Thoracic aorta (tissue), 2 donors: Measurements from ENCODE around the gene DRD2. TPM values are rescaled to one million over a fixed set of nuclear protein-coding genes. Genes with fewer than 3 reads are reported as not detected.

Experiments
- ATAC-seq: fragments of 150-250 bp; one replicate; pipeline ENCODE4 v1.8.0; 2017; ENCODE audit warnings: low read depth; ENCODE audit not compliant: insufficient number of reproducible peaks, low FRiP score
- DNase-seq: peaks from one replicate; pipeline ENCODE4 v3.0.0-alpha.2; 2020; ENCODE audit warnings: low spot score
- H3K27ac ChIP-seq, 2 donors: fragments of 200-600 bp; sonication (generic); 1 replicate in 1 of 2; 2 replicates in 1 of 2; pipeline ENCODE4 v1.5.1; 2016; ENCODE audit warnings: mild to moderate bottlenecking in 2 of 2, moderate library complexity in 2 of 2
- H3K27me3 ChIP-seq: fragments of 200-600 bp; sonication (generic); replicated peaks from 2 replicates; pipeline ENCODE4 v1.6.0; 2016; ENCODE audit warnings: mild to moderate bottlenecking; ENCODE audit not compliant: insufficient read depth
- H3K36me3 ChIP-seq: fragments of 200-600 bp; sonication (generic); one replicate; pipeline ENCODE4 v1.5.1; 2016
- H3K4me1 ChIP-seq, 2 donors: fragments of 200-600 bp; sonication (generic); 1 replicate in 1 of 2; 2 replicates in 1 of 2; pipeline versions ENCODE4 v1.5.1 to v1.6.0; 2016; ENCODE audit warnings: low read depth in 2 of 2, mild to moderate bottlenecking in 1 of 2; ENCODE audit not compliant: control insufficient read depth in 1 of 2
- H3K4me3 ChIP-seq: fragments of 200-600 bp; sonication (generic); 2 replicates; pipeline ENCODE4 v1.5.1; 2016; ENCODE audit warnings: mild to moderate bottlenecking
- H3K9me3 ChIP-seq: fragments of 200-600 bp; sonication (generic); 2 replicates; pipeline ENCODE4 v1.5.1; 2016
- total RNA-seq, 2 donors: library from RNA; depleted of rRNA; stranded (reverse); fragments of >200 nt; gene quantifications; one replicate each; pipeline versions ENCODE4 v1.1.0 to v1.2.3, GENCODE V29; 2016
- TF ChIP-seq, protein P1 (sequence below): fragments of 200-600 bp; sonication (generic); IDR thresholded peaks from one replicate; pipeline ENCODE4 v1.5.1; 2019; ENCODE audit warnings: antibody characterized with exemption

Gene DRD2
- total RNA-seq, 2 donors from 2014 or later = not detected

DNA sequence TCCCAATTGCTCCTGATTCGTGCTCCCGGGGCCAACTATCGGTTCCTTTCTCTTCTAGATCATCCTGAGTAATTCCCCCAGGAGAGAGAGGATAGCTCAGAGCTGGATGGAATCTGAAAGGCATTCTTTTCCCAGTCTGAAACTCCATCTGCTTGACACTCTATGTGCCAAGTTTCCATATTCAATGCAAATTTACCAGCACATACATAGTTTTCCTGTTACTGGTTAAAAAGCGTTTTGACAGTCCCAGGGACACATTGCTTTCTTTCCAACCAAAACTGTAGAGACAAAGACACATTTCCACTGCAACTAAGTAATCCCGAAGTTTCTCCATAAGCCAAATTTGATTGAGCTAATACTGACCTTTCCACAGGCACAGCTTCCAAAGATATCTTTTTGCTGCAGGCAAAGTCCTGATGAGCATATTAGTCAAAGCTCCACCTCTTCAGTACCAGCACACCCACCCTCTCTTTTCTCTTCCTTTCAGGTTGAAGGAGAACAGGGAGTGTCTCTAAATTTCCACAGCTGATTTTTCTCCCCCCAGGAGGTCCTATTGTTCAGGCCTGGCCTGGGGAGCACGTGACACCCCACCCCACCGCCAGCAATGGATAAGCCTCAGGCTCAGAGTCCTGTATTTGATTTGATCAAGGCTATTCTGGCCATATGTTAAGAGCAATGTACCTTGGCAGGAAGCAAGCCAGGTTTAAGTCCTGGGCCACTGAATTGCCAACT is 97.4 kb downstream of the DRD2 start:
- Histone ChIP-seq H3K27me3 (no peaks in the 10 kb centered on the region), H3K27ac (no peak overlapping the region), H3K36me3 (no peaks in the 10 kb centered on the region), H3K9me3 (no peaks in the 10 kb centered on the region), H3K4me3 (no peak overlapping the region), H3K4me1 (no peaks in the 10 kb centered on the region)
- TF ChIP-seq, protein P1, sequence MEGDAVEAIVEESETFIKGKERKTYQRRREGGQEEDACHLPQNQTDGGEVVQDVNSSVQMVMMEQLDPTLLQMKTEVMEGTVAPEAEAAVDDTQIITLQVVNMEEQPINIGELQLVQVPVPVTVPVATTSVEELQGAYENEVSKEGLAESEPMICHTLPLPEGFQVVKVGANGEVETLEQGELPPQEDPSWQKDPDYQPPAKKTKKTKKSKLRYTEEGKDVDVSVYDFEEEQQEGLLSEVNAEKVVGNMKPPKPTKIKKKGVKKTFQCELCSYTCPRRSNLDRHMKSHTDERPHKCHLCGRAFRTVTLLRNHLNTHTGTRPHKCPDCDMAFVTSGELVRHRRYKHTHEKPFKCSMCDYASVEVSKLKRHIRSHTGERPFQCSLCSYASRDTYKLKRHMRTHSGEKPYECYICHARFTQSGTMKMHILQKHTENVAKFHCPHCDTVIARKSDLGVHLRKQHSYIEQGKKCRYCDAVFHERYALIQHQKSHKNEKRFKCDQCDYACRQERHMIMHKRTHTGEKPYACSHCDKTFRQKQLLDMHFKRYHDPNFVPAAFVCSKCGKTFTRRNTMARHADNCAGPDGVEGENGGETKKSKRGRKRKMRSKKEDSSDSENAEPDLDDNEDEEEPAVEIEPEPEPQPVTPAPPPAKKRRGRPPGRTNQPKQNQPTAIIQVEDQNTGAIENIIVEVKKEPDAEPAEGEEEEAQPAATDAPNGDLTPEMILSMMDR = no peak
- DNase-seq (no peak), ATAC-seq (no peak)

DNA sequence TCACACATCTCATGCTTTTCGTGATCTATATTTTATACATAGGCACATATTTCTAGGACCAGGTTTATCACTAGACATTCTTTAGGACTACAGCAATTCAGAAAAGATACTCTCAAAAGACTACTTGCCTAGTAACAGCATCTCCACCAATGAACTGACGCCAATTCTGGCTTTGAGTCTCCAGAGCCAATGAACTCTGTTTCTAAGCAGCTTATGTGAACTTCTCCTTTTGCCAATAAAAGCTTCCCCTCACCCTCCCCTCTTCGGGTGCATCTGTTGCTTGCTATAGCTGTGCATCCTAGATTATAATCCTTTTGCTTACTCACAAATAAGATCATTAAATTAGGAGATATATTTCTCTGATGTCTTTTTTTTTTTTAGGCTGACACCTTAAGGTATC is 99.0 kb downstream of the DRD2 start:
- no peak for ATAC-seq
- TF ChIP-seq, protein P1 = no peak

DNA sequence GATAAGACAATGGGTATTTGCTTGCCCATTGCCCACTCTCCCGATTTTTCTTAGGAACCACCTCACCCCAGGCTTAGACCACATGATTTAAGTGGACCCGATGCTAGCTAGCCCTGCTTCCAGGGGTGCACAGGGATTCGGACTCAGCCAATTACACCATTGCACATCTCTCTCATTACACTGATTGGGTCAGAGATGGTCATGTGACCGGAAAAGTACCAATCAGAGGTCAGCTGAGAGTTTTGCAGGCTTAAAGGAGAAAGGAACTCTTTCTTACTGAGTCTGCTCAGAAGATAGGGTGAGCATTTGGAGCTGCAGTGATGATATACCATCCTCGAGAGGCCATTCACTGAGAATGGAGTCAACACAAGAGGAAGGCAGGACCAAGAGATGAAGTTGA is 99.8 kb downstream of the DRD2 start:
- DNase-seq (no peak), ATAC-seq (peak; percentile 63)
- Histone ChIP-seq H3K27me3 (no peaks in the 10 kb centered on the region), H3K36me3 (peaks cover 3% of the 10 kb centered on the region), H3K4me1 (no peaks in the 10 kb centered on the region), H3K27ac (no peak overlapping the region), H3K4me3 (no peak overlapping the region), H3K9me3 (no peaks in the 10 kb centered on the region)
- TF ChIP-seq, protein P1 = no peak

More for the DNA sequence above, 99.0 kb downstream of the DRD2 start:
- Histone ChIP-seq H3K36me3 (no peaks in the 10 kb centered on the region), H3K9me3 (no peaks in the 10 kb centered on the region), H3K4me1 (no peaks in the 10 kb centered on the region), H3K27ac (no peak overlapping the region), H3K4me3 (no peak overlapping the region), H3K27me3 (no peaks in the 10 kb centered on the region)
- no peak for DNase-seq

DNA sequence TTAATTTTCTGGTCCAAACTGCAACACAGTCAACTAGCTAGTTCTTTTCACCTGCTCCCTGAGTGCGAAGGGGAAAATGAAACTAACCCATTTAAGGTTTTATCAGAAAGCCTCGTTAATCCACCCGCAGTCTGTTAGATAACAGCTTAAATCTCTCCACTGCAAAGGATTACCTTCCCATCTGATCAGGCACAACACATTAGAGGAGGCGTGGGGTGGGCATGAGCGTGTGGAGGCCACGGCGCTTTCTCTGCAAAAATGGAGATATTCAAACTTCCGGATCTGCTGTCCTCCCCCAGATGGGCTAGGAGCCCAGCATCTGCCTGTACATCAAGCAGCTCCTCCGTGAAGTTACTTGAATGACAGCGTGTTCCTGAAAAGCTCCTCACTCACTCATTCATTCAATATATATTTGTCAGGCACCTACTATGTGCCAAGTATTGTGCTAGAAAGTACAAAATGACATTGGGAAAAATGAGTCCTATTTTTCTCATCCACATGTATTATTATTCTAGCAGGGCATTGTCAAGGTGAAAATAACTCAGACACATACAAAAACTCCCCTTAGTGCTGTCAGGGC is 101.1 kb downstream of the DRD2 start:
- H3K27ac ChIP-seq = no peak overlapping the region
- ATAC-seq = no peak
- no peaks in the 10 kb centered on the region for H3K4me1 ChIP-seq
- TF ChIP-seq, protein P1 = no peak
- no peaks in the 10 kb centered on the region for H3K27me3 ChIP-seq
- H3K36me3 ChIP-seq = peaks cover 7% of the 10 kb centered on the region
- DNase-seq = no peak
- no peaks in the 10 kb centered on the region for H3K9me3 ChIP-seq
- no peak overlapping the region for H3K4me3 ChIP-seq

DNA sequence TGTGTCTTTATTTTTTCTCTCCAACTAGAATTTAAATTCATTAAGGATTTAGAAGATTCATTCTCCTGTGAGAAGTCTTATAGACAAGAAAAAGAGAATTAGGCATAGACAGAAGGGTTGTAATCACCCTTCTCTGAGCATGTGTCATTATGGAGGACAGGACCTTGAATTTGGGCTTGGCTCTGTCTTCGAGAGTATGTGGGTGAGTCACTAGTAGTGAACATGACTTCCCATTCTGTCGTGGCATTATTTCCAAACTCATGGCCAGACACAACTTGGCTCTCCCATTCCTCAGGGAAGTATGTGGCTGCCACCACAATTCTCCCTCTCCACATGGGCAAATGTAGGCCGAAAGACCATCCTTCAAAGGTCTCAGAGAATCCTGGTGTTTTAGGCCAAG is 101.9 kb downstream of the DRD2 start:
- TF ChIP-seq, protein P1 = no peak
- peak; percentile 46 for ATAC-seq
- no peaks in the 10 kb centered on the region for H3K4me1 ChIP-seq

More for the DNA sequence above, 101.9 kb downstream of the DRD2 start:
- H3K9me3 ChIP-seq = no peaks in the 10 kb centered on the region
- H3K27me3 ChIP-seq = no peaks in the 10 kb centered on the region
- peaks cover 8% of the 10 kb centered on the region for H3K36me3 ChIP-seq
- H3K4me3 ChIP-seq = no peak overlapping the region
- H3K27ac ChIP-seq = no peak overlapping the region
- no peak for DNase-seq
